ENCODE data around the gene TMEM135.

- no peak for TF ChIP-seq CTCF (IDR thresholded peaks at IDR 0.05; ENCODE audit: insufficient read depth, low read length, poor library complexity, severe bottlenecking)
- no peak for TF ChIP-seq EZH2phosphoT487 (conservative IDR thresholded peaks at IDR 0.05; ENCODE audit: low read length)
Observed at GRCh38 chr11:87012673-87013072, 25.1 kb upstream of the TMEM135 start.
